K562 (cell line): ENCODE results near the gene CNTD1. TPM values are rescaled to one million over a fixed set of nuclear protein-coding genes. Genes with fewer than 3 reads are reported as not detected.
A peak's percentile ranks its signal among the peaks of the same experiment; 100 is the strongest.

Source experiments
- ARNT ChIP-seq, 2 experiments: fragments of 450-650 bp; IDR thresholded peaks; 2 replicates each; pipeline ENCODE4 v1.6.1; 2016; ENCODE audit warnings: mild to moderate bottlenecking in 1 of 2
- BCLAF1 ChIP-seq, 2 experiments: fragments of 450-650 bp in 1 of 2; IDR thresholded peaks; 2 replicates each; pipeline ENCODE4 v1.6.1; 2011 to 2017; ENCODE audit warnings: low read depth in 2 of 2, antibody characterized with exemption in 1 of 2, borderline replicate concordance in 1 of 2, low read length in 1 of 2, mild to moderate bottlenecking in 1 of 2, mixed read lengths in 1 of 2; ENCODE audit not compliant: control insufficient read depth in 1 of 2
- EHMT2 ChIP-seq: fragments of 450-650 bp; IDR thresholded peaks from 2 replicates; pipeline ENCODE4 v1.6.1; 2018; ENCODE audit warnings: antibody characterized with exemption
- MAX ChIP-seq: sonication (generic); formaldehyde crosslinking; IDR thresholded peaks from 2 replicates; pipeline ENCODE4 v1.9.0; 2022; ENCODE audit warnings: mild to moderate bottlenecking, missing genetic modification reagents
- MED1 ChIP-seq: sonication (generic); formaldehyde crosslinking; IDR thresholded peaks from 2 replicates; pipeline ENCODE4 v1.8.1; 2023; ENCODE audit warnings: missing genetic modification reagents, borderline replicate concordance
- NEUROD1 ChIP-seq: fragments of 150-350 bp; IDR thresholded peaks from 2 replicates; pipeline ENCODE4 v1.6.1; 2014; ENCODE audit warnings: borderline replicate concordance, low read length, low read depth; ENCODE audit not compliant: partially characterized antibody
- PML ChIP-seq: IDR thresholded peaks from 2 replicates; pipeline ENCODE4 v1.6.1; 2012; ENCODE audit warnings: low read length, inconsistent platforms
- POLR2AphosphoS5 ChIP-seq: IDR thresholded peaks from 2 replicates; pipeline ENCODE4 v1.6.1; 2011; ENCODE audit warnings: mild to moderate bottlenecking, low read depth, low read length, moderate library complexity; ENCODE audit not compliant: control insufficient read depth, insufficient read depth
- RBFOX2 ChIP-seq: fragments of 200-400 bp; formaldehyde crosslinking; IDR thresholded peaks from 2 replicates; pipeline ENCODE4 v1.6.1; 2017; ENCODE audit warnings: low read depth, mild to moderate bottlenecking, low read length, moderate library complexity
- SUPT5H ChIP-seq: fragments of 450-650 bp; IDR thresholded peaks from 2 replicates; pipeline ENCODE4 v1.6.1; 2016
- TAF1 ChIP-seq: IDR thresholded peaks from 2 replicates; pipeline ENCODE4 v1.6.1; 2011; ENCODE audit warnings: mild to moderate bottlenecking, low read length, moderate library complexity; ENCODE audit not compliant: insufficient read depth, control insufficient read depth, severe bottlenecking; ENCODE audit errors: extremely low read depth
- TCFL5 ChIP-seq: fragments of 250-450 bp; sonication (Bioruptor Pico); conservative IDR thresholded peaks from 2 replicates; pipeline ENCODE4 v1.6.1; 2021; ENCODE audit warnings: mild to moderate bottlenecking, moderate library complexity, matching md5 sums
- ZC3H11A ChIP-seq: IDR thresholded peaks from 2 replicates; pipeline ENCODE4 v1.6.1; 2012; ENCODE audit warnings: low read depth, low read length, improper control_type of control experiment
- ZKSCAN1 ChIP-seq: fragments of 150-350 bp; IDR thresholded peaks from 2 replicates; pipeline ENCODE4 v1.6.1; 2016; ENCODE audit warnings: low read depth, low read length
- ZNF780A ChIP-seq: fragments of 250-450 bp; sonication (Bioruptor Pico); IDR thresholded peaks from 2 replicates; pipeline ENCODE4 v1.5.0; 2021; ENCODE audit warnings: mild to moderate bottlenecking
- polyA plus RNA-seq, 8 experiments: library from polyadenylated mRNA; depleted of rRNA in 4 of 8; stranded (reverse) in 5 of 8; unstranded in 3 of 8; fragments of >200 nt; fragmentation: Nextera tagmentation in 2 of 8; fragmentation: Illumina TruSeq in 1 of 8; extraction: Ambion mirVana in 2 of 8; extraction: Trizol in 1 of 8; gene quantifications; 2 replicates each; pipeline versions ENCODE4 v1.2.1 to v1.2.3, GENCODE V29; 2011 to 2014; ENCODE audit warnings: inconsistent platforms in 1 of 8, missing spikeins in 1 of 8
- total RNA-seq, 7 experiments: library from RNA; depleted of rRNA in 6 of 7; stranded (reverse); fragments of >200 nt in 6 of 7; fragmentation: Illumina TruSeq in 2 of 7; extraction: Trizol in 2 of 7; gene quantifications; 2 replicates each; pipeline versions ENCODE4 v1.2.1 to v1.2.3, GENCODE V29; 2011 to 2021; ENCODE audit warnings: low replicate concordance in 1 of 7
- TF ChIP-seq, protein P1 (sequence below): sonication (generic); formaldehyde crosslinking; IDR thresholded peaks from 2 replicates; pipeline ENCODE4 v1.8.0; 2022; ENCODE audit warnings: mild to moderate bottlenecking, missing genetic modification reagents

Gene CNTD1
- total and polyA plus RNA-seq, 9 of the 15 experiments (the other 6 are each of a cell fraction or from before 2014, with no cell fraction given) = 0.12 to 0.86 (median 0.41) TPM; not detected in 1

GRCh38 chr17:42773290-42774035 lies 25.2 kb upstream of the CNTD1 start, which contains the start of gene VPS25 (continued):
- TF ChIP-seq, protein P1, sequence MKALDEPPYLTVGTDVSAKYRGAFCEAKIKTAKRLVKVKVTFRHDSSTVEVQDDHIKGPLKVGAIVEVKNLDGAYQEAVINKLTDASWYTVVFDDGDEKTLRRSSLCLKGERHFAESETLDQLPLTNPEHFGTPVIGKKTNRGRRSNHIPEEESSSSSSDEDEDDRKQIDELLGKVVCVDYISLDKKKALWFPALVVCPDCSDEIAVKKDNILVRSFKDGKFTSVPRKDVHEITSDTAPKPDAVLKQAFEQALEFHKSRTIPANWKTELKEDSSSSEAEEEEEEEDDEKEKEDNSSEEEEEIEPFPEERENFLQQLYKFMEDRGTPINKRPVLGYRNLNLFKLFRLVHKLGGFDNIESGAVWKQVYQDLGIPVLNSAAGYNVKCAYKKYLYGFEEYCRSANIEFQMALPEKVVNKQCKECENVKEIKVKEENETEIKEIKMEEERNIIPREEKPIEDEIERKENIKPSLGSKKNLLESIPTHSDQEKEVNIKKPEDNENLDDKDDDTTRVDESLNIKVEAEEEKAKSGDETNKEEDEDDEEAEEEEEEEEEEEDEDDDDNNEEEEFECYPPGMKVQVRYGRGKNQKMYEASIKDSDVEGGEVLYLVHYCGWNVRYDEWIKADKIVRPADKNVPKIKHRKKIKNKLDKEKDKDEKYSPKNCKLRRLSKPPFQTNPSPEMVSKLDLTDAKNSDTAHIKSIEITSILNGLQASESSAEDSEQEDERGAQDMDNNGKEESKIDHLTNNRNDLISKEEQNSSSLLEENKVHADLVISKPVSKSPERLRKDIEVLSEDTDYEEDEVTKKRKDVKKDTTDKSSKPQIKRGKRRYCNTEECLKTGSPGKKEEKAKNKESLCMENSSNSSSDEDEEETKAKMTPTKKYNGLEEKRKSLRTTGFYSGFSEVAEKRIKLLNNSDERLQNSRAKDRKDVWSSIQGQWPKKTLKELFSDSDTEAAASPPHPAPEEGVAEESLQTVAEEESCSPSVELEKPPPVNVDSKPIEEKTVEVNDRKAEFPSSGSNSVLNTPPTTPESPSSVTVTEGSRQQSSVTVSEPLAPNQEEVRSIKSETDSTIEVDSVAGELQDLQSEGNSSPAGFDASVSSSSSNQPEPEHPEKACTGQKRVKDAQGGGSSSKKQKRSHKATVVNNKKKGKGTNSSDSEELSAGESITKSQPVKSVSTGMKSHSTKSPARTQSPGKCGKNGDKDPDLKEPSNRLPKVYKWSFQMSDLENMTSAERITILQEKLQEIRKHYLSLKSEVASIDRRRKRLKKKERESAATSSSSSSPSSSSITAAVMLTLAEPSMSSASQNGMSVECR (CRISPR knock-in tag) = no peak
- TF ChIP-seq ZC3H11A (peak; percentile 99), EHMT2 (no peak), PML (peak; percentile 85), MAX (CRISPR knock-in tag) (peak; percentile 27; the same call in 1 of the 2 replicates), NEUROD1 (peak; percentile 62), MED1 (CRISPR knock-in tag) (no peak), POLR2AphosphoS5 (peak; percentile 95), BCLAF1 (IDR thresholded peaks at IDR 0.05; ENCODE audit: borderline replicate concordance in 1 of 2, control insufficient read depth in 1 of 2, low read depth in 2 of 2, low read length in 1 of 2) (peak in 1 of 2 experiments; percentile 95; a peak in 2 of 4 replicates), ZNF780A (CRISPR knock-in tag) (no peak), TAF1 (peak; percentile 100), ZKSCAN1 (peak; percentile 77; the same call in 1 of the 2 replicates), TCFL5 (no peak), ARNT (IDR thresholded peaks at IDR 0.05) (peak in 1 of 2 experiments; percentile 72; a peak in 1 of 4 replicates), SUPT5H (peak; percentile 93), RBFOX2 (peak; percentile 83)
